OCI-LY3 (cell line): ENCODE measurements around the gene FMNL2.

Experiments
- H2AFZ ChIP-seq: fragments of 200-600, 300-600 bp; shearing (Covaris generic); 2 replicates; pipeline ENCODE4 v1.6.0; 2014; ENCODE audit warnings: antibody characterized with exemption, low read depth, low read length
- H3K27ac ChIP-seq: fragments of 200-600, 300-600 bp; sonication (generic); 2 replicates; pipeline ENCODE4 v1.5.1; 2014; ENCODE audit warnings: mild to moderate bottlenecking, low read length, moderate library complexity, mixed read lengths
- H3K27me3 ChIP-seq: fragments of 200-600, 300-600 bp; sonication (generic); 2 replicates; pipeline ENCODE4 v1.6.1; 2014; ENCODE audit warnings: low read depth, low read length, mixed read lengths
- H3K36me3 ChIP-seq: fragments of 200-600, 300-600 bp; sonication (generic); replicated peaks from 2 replicates; pipeline ENCODE3; 2014; ENCODE audit warnings: low read depth, low read length, mixed read lengths
- H3K4me1 ChIP-seq: fragments of 300-600, 200-600 bp; sonication (generic); 2 replicates; pipeline ENCODE4 v1.6.1; 2014; ENCODE audit warnings: low read length, mixed read lengths
- H3K4me2 ChIP-seq: fragments of 200-600, 300-600 bp; sonication (generic); 2 replicates; pipeline ENCODE4 v1.6.1; 2014; ENCODE audit warnings: low read length, mixed read lengths
- H3K4me3 ChIP-seq: fragments of 300-600, 200-600 bp; sonication (generic); 2 replicates; pipeline ENCODE4 v1.5.1; 2014; ENCODE audit warnings: antibody characterized with exemption, mild to moderate bottlenecking, low read length, moderate library complexity
- H3K79me2 ChIP-seq: fragments of 300-600, 200-600 bp; shearing (Covaris generic); 2 replicates; pipeline ENCODE4 v1.6.1; 2014; ENCODE audit warnings: mild to moderate bottlenecking, low read length, mixed read lengths
- H3K9ac ChIP-seq: fragments of 300-600, 200-600 bp; shearing (Covaris generic); 2 replicates; pipeline ENCODE4 v1.6.0; 2014; ENCODE audit warnings: mild to moderate bottlenecking, low read length, moderate library complexity
- H3K9me3 ChIP-seq: fragments of 200-600, 300-600 bp; shearing (Covaris generic); 2 replicates; pipeline ENCODE4 v1.6.1; 2014; ENCODE audit warnings: low read length, mixed read lengths; ENCODE audit not compliant: insufficient read depth
- H4K20me1 ChIP-seq: fragments of 200-600, 300-600 bp; sonication (generic); 2 replicates; pipeline ENCODE4 v1.6.1; 2016; ENCODE audit warnings: low read length, mixed read lengths; ENCODE audit not compliant: insufficient read depth
- CTCF ChIP-seq: fragments of 200-600, 300-600 bp; sonication (generic); IDR thresholded peaks from 2 replicates; pipeline ENCODE4 v1.5.1; 2014; ENCODE audit warnings: antibody characterized with exemption, low read length, low read depth
- EZH2phosphoT487 ChIP-seq: fragments of 200-600 bp; shearing (Covaris generic); IDR thresholded peaks from 2 replicates; pipeline ENCODE4 v1.6.1; 2018; ENCODE audit warnings: antibody characterized with exemption, mixed run types, low read depth

Gene FMNL2

GRCh38 chr2:152352616-152353015 lies 17.6 kb downstream of the FMNL2 start:
- Histone ChIP-seq H3K9me3 (no peaks in the 10 kb centered on the region), H3K4me2 (no peak overlapping the region), H2AFZ (no peak overlapping the region), H3K9ac (no peak overlapping the region), H4K20me1 (no peaks in the 10 kb centered on the region), H3K79me2 (no peaks in the 10 kb centered on the region), H3K36me3 (no peaks in the 10 kb centered on the region), H3K4me3 (no peak overlapping the region), H3K27me3 (no peaks in the 10 kb centered on the region), H3K27ac (no peak overlapping the region), H3K4me1 (no peaks in the 10 kb centered on the region)
- TF ChIP-seq EZH2phosphoT487 (no peak), CTCF (no peak)

GRCh38 chr2:152353364-152353763 lies 18.4 kb downstream of the FMNL2 start:
- H3K9ac ChIP-seq = no peak overlapping the region
- no peak overlapping the region for H2AFZ ChIP-seq
- no peaks in the 10 kb centered on the region for H3K79me2 ChIP-seq
- no peaks in the 10 kb centered on the region for H3K4me1 ChIP-seq
- H3K4me3 ChIP-seq = no peak overlapping the region
- no peak overlapping the region for H3K4me2 ChIP-seq
- no peak for TF ChIP-seq CTCF
- no peak overlapping the region for H3K27ac ChIP-seq
- no peaks in the 10 kb centered on the region for H4K20me1 ChIP-seq
- no peaks in the 10 kb centered on the region for H3K9me3 ChIP-seq
- H3K27me3 ChIP-seq = no peaks in the 10 kb centered on the region
- no peaks in the 10 kb centered on the region for H3K36me3 ChIP-seq

- no peak overlapping the region for H2AFZ ChIP-seq
- no peaks in the 10 kb centered on the region for H3K4me1 ChIP-seq
- no peak overlapping the region for H3K27ac ChIP-seq
- H3K79me2 ChIP-seq = no peaks in the 10 kb centered on the region
- no peaks in the 10 kb centered on the region for H3K36me3 ChIP-seq
- no peak for TF ChIP-seq EZH2phosphoT487
- no peak for TF ChIP-seq CTCF
- no peak overlapping the region for H3K9ac ChIP-seq
- no peak overlapping the region for H3K4me3 ChIP-seq
- no peaks in the 10 kb centered on the region for H3K27me3 ChIP-seq
- no peaks in the 10 kb centered on the region for H4K20me1 ChIP-seq
- H3K4me2 ChIP-seq = no peak overlapping the region
- H3K9me3 ChIP-seq = no peaks in the 10 kb centered on the region
Observed at GRCh38 chr2:152354069-152354755, 19.2 kb downstream of the FMNL2 start.

- no peaks in the 10 kb centered on the region for H3K27me3 ChIP-seq
- peaks cover 5% of the 10 kb centered on the region for H3K4me1 ChIP-seq
- H3K36me3 ChIP-seq = no peaks in the 10 kb centered on the region
- H3K9ac ChIP-seq = no peak overlapping the region
- no peaks in the 10 kb centered on the region for H4K20me1 ChIP-seq
- H3K79me2 ChIP-seq = no peaks in the 10 kb centered on the region
- no peak overlapping the region for H3K4me2 ChIP-seq
- no peak for TF ChIP-seq CTCF
- H3K9me3 ChIP-seq = no peaks in the 10 kb centered on the region
- H2AFZ ChIP-seq = no peak overlapping the region
- no peak overlapping the region for H3K4me3 ChIP-seq
- H3K27ac ChIP-seq = no peak overlapping the region
Observed at GRCh38 chr2:152354909-152355308, 19.9 kb downstream of the FMNL2 start.
